Osteocyte (in vitro differentiated cells): ENCODE data around the gene PEPD. TPM values are rescaled to one million over a fixed set of nuclear protein-coding genes. Genes with fewer than 3 reads are reported as not detected.

ENCODE experiments used
- DNase-seq: peaks from one replicate; pipeline ENCODE4 v3.0.0; 2021; ENCODE audit warnings: mixed read lengths; ENCODE audit not compliant: unreplicated experiment; ENCODE audit errors: extremely low spot score
- H3K27ac Mint-ChIP-seq: one replicate; pipeline ENCODE4 v1.8.0; 2021; ENCODE audit warnings: mild to moderate bottlenecking, mixed read lengths; ENCODE audit not compliant: unreplicated experiment
- H3K27me3 Mint-ChIP-seq: one replicate; pipeline ENCODE4 v1.8.0; 2021; ENCODE audit warnings: mixed read lengths; ENCODE audit not compliant: unreplicated experiment
- H3K36me3 Mint-ChIP-seq: one replicate; pipeline ENCODE4 v1.8.0; 2021; ENCODE audit warnings: mixed read lengths; ENCODE audit not compliant: unreplicated experiment
- H3K4me1 Mint-ChIP-seq: one replicate; pipeline ENCODE4 v1.8.0; 2021; ENCODE audit warnings: mixed read lengths; ENCODE audit not compliant: unreplicated experiment
- H3K4me3 Mint-ChIP-seq: one replicate; pipeline ENCODE4 v1.8.0; 2021; ENCODE audit warnings: mild to moderate bottlenecking, moderate library complexity, mixed read lengths; ENCODE audit not compliant: unreplicated experiment
- H3K9me3 Mint-ChIP-seq: one replicate; pipeline ENCODE4 v1.8.0; 2021; ENCODE audit warnings: mixed read lengths; ENCODE audit not compliant: unreplicated experiment
- total RNA-seq: library from RNA; stranded (reverse); gene quantifications from 2 replicates; pipeline ENCODE4 v1.2.1, GENCODE V29; 2021
- TF ChIP-seq, protein P1 (sequence below): fragments of 200-600 bp; sonication (generic); IDR thresholded peaks from 2 replicates; pipeline ENCODE4 v1.5.0; 2021; ENCODE audit warnings: antibody characterized with exemption, mild to moderate bottlenecking, moderate library complexity

The PEPD gene
- total RNA-seq, 1 donor from 2014 or later = 106 TPM

GRCh38 chr19:33530842-33531241, 9.3 kb upstream of the PEPD start:
- DNase-seq = no peak
- TF ChIP-seq, protein P1, sequence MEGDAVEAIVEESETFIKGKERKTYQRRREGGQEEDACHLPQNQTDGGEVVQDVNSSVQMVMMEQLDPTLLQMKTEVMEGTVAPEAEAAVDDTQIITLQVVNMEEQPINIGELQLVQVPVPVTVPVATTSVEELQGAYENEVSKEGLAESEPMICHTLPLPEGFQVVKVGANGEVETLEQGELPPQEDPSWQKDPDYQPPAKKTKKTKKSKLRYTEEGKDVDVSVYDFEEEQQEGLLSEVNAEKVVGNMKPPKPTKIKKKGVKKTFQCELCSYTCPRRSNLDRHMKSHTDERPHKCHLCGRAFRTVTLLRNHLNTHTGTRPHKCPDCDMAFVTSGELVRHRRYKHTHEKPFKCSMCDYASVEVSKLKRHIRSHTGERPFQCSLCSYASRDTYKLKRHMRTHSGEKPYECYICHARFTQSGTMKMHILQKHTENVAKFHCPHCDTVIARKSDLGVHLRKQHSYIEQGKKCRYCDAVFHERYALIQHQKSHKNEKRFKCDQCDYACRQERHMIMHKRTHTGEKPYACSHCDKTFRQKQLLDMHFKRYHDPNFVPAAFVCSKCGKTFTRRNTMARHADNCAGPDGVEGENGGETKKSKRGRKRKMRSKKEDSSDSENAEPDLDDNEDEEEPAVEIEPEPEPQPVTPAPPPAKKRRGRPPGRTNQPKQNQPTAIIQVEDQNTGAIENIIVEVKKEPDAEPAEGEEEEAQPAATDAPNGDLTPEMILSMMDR = no peak
- H3K27ac Mint-ChIP-seq = no peak overlapping the region
- no peaks in the 10 kb centered on the region for H3K4me1 Mint-ChIP-seq
- H3K36me3 Mint-ChIP-seq = no peaks in the 10 kb centered on the region
- H3K27me3 Mint-ChIP-seq = peaks cover 10% of the 10 kb centered on the region
- no peak overlapping the region for H3K4me3 Mint-ChIP-seq
- no peaks in the 10 kb centered on the region for H3K9me3 Mint-ChIP-seq

GRCh38 chr19:33530296-33530695, 8.7 kb upstream of the PEPD start:
- no peaks in the 10 kb centered on the region for H3K36me3 Mint-ChIP-seq
- peaks cover 9% of the 10 kb centered on the region for H3K27me3 Mint-ChIP-seq
- H3K27ac Mint-ChIP-seq = no peak overlapping the region
- no peaks in the 10 kb centered on the region for H3K9me3 Mint-ChIP-seq
- no peak for DNase-seq
- TF ChIP-seq, protein P1 = no peak
- no peaks in the 10 kb centered on the region for H3K4me1 Mint-ChIP-seq
- no peak overlapping the region for H3K4me3 Mint-ChIP-seq

DNA sequence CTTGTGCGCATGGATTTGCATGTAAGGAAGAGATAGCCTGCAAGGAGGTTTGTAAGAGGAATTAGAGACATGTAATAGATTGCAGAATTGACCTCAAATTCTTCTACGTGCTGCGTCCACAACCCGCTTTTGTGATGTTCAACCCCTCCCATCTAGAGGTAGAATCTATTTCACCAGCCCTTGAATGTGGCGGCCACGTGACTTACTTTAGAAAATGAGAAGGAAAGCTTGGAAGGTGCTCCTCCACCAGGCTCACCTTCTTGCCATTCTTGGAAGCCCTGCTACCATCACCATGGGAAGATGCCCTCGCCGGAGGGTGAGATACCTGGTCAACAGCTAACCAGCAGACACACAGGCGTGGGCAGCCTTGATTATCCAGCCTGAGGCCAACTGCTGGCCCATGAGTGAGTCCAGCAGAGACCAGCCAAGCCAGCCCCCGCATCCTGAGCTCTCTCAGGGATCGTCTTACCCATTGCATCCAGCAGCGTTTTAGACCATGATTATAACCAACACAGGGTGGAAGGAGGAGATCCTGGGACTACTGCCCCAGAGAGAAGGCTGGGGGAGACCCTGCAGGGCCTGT, 7.6 kb upstream of the PEPD start:
- no peak overlapping the region for H3K27ac Mint-ChIP-seq
- TF ChIP-seq, protein P1 = no peak
- no peak overlapping the region for H3K4me3 Mint-ChIP-seq
- H3K4me1 Mint-ChIP-seq = no peaks in the 10 kb centered on the region
- H3K9me3 Mint-ChIP-seq = no peaks in the 10 kb centered on the region
- no peak for DNase-seq
- peaks cover 5% of the 10 kb centered on the region for H3K27me3 Mint-ChIP-seq
- H3K36me3 Mint-ChIP-seq = no peaks in the 10 kb centered on the region

DNA sequence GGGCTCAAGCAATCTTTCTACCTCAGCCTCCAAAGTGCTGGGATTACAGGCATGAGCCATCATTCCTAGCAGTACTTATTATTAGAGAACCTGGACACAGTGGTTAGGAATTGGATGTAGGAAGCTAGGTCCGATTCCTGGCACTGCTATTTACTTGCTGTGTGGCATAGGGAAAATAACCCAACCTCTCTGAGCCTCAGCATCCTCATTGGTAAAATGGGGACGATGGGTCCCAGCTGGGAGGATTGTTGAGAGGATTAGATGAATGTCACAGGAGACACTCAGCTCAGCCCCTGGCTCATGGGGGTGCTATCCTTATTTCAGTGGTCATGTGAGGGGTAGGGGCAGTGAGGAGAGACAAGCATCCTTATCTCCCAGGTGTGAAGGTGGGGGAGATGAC, 6.8 kb upstream of the PEPD start:
- Mint-ChIP-seq H3K9me3 (no peaks in the 10 kb centered on the region), H3K27me3 (peaks cover 5% of the 10 kb centered on the region), H3K27ac (no peak overlapping the region), H3K36me3 (no peaks in the 10 kb centered on the region), H3K4me3 (no peak overlapping the region), H3K4me1 (no peaks in the 10 kb centered on the region)
- TF ChIP-seq, protein P1 = no peak
- no peak for DNase-seq

DNA sequence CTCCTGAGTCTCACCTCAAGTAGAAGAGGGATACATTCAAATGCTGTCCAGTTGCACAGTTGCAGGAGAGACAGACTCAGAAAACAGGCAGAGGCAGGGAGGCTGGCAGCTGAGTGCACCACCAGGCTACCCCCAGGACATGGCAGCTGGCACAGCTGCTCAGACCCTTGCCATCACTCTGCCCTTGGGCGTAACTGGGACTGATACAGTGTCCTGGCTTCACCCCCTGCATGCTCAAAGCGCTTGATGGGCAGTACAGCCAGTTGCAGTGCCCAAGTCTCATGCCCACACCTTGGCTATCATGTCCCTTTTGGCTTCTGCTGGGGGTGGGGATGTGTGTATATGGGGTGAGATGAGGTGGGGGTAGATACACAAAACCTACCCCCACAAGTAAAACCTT, 5.5 kb upstream of the PEPD start:
- Mint-ChIP-seq H3K9me3 (no peaks in the 10 kb centered on the region), H3K36me3 (no peaks in the 10 kb centered on the region)

More for the DNA sequence above, 5.5 kb upstream of the PEPD start:
- TF ChIP-seq, protein P1 = no peak
- H3K4me3 Mint-ChIP-seq = no peak overlapping the region
- H3K4me1 Mint-ChIP-seq = peaks cover 3% of the 10 kb centered on the region
- DNase-seq = no peak
- H3K27ac Mint-ChIP-seq = no peak overlapping the region
- H3K27me3 Mint-ChIP-seq = peaks cover 5% of the 10 kb centered on the region
